GM10266 (cell line): Measurements from ENCODE around the gene ETV6.

ENCODE experiments used
- DNase-seq: peaks from one replicate; pipeline ENCODE4 v3.0.0; 2012; ENCODE audit errors: extremely low spot score
- TF ChIP-seq, protein P1 (sequence below): IDR thresholded peaks from 2 replicates; pipeline ENCODE4 v1.5.1; 2012; ENCODE audit warnings: mild to moderate bottlenecking, low read depth; ENCODE audit not compliant: control insufficient read depth, insufficient read depth; ENCODE audit errors: missing control alignments

The ETV6 gene

DNA sequence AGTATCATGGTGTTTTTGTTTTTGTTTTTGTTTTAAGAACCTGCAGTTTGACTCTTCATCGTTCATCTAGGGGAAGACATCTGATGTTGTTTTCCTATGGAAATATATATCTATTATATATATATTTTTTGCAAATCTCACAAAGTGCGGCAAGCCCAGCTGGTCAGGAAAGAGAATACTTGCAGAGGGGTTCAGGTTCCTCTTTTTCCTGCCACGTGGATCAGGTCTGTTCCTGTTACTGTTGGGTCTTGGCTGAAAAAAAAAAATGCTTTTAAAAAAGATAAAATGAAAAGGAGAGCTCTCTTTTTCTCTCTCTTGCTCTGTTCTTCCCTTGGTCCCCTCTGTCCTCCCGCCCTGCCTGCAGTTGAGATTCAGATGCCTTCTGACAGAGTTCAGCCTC is 241.9 kb downstream of the ETV6 start:
- TF ChIP-seq, protein P1, sequence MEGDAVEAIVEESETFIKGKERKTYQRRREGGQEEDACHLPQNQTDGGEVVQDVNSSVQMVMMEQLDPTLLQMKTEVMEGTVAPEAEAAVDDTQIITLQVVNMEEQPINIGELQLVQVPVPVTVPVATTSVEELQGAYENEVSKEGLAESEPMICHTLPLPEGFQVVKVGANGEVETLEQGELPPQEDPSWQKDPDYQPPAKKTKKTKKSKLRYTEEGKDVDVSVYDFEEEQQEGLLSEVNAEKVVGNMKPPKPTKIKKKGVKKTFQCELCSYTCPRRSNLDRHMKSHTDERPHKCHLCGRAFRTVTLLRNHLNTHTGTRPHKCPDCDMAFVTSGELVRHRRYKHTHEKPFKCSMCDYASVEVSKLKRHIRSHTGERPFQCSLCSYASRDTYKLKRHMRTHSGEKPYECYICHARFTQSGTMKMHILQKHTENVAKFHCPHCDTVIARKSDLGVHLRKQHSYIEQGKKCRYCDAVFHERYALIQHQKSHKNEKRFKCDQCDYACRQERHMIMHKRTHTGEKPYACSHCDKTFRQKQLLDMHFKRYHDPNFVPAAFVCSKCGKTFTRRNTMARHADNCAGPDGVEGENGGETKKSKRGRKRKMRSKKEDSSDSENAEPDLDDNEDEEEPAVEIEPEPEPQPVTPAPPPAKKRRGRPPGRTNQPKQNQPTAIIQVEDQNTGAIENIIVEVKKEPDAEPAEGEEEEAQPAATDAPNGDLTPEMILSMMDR = no peak
- DNase-seq = no peak

DNA sequence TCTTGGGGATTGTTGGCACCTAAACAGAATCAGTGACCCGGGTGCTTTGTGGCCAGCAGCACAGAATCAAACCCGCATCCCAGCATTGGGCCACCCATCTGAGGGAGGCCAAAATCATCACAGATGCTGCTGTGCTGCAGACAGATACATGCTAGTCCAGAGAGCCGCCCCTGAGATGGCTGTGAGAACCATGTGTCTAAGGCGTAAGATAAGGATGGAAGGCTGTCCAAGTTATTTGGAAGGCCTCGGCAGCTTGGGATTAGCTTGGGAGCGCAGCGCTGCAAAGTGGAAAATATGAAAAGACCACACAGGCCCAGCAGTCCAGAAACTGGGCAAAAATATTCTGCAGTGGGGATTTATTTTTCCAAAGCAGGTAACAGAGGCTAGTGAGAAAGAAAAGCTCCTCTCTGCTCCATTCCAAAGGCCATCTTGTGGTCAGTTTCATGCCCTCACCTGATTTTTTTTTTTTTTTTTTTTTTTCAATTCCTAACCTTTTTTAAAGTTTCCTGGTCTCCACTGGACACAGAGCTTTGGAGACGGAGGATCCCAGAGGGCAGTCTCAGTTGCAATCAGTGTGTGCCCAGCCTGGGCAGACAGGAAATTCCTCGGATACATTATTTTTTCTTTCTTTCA is 242.4 kb downstream of the ETV6 start:
- TF ChIP-seq, protein P1 = no peak
- no peak for DNase-seq

DNA sequence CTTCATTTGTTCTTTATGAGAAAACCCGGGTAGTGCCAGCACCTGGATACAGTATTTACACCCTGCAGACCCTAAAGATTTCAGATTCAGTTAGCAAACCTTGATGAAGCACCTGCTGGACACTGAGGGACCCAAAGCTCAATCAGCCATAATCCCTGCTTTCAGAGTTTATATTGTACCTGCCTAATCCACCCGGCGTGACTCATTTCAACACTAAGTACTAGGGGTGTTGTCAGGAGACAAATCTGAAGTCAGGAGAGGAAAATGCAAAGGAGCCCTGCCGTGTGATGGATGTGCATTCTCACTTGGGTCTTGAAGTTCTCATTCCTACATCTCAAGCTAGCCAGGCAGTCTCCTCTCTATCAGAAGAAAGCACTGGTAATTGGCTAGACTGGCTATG is 244.5 kb downstream of the ETV6 start:
- TF ChIP-seq, protein P1 = no peak
- no peak for DNase-seq

DNA sequence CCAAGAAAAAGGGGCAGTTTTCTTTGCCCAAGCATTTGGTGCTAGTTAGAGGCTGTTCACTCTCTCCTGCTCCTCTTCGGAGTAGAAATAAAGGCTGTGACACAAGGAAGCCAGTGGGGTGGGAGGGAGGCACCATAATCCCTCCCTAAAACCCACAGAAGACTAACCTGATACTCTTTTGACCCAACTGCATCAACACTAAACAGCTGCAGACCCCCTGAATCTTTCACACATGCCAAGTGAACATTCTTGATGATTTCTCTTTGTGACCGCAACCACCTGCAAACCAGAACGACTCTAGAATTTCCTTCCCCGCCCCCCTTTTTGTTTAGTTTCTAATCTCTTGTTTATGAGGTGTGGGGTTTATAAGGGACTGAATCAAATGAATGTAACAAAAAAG is 245.4 kb downstream of the ETV6 start:
- peak; percentile 24 for DNase-seq
- TF ChIP-seq, protein P1 = no peak

DNA sequence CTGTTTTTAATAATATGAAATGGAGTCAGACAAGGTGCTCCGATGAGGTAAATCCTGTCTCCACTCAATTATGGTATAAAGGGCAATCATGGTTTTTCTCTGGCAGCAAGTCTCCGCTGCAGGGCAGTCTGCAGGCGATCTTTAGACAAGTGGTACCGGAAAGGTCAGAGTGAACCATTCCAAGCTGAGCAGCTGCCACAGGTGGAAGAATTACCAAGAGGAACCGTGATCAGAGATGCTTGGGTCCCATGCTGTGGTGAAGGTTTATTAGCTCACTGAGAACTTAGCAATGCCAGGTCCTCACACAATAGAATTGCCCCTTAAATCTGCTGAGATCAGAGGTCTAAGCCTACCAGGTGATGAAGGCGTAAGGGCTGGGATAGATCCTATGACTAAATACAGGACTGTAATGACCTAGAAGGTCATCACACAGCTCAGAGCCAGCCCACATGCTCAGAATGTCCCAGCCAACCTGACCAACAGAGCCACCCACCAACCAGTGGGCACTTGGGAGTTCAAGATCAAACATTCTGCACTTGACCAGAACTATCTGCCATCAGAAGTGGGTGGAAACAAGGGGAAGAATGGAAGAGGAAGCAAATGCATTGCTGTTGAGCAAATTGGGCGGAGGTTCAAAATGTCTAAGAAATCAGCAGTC is 246.1 kb downstream of the ETV6 start:
- no peak for DNase-seq
- TF ChIP-seq, protein P1 = no peak

DNA sequence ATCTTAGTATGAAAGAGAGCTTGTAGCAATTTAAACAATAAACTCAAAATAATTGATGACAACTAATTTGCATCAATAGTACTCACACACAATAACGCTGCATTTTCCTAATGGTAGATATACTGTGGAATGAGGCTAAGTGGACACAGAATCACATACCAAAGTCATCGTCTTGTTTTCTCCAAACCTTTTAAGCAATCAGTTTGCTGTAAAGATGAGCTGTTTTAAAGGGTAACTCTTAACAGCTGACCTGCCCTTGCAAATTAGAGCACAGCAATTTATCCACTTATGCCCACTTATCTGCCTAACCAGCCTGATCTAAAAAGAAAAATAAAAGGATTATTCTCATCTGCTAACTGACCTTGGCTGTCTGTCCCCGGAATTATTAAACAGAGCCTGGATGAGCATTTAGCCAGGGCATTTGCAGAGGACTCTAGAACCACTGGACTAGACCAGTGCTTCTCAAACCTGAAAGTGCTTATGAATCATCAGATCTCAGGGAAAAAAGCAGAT is 247.0 kb downstream of the ETV6 start:
- TF ChIP-seq, protein P1 = no peak
- DNase-seq = no peak

DNA sequence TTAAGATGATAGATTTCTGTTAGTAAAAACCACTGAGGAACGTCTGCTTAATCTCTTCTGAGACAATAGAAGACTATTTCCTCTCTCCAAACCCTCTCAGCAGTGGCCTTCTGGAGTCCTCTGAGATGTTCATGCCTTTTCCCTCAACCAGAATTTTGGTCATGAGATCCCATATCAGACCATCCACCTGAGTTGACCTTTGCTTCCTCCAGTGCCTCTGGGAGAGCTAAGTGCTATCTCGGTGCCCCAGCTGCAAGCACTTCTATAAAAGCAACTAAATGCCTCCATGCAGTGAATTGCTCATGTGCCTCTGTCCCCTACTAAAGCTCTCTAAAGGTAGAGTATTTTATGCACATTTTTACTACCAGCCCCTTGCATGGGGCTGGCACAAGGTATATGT is 248.4 kb downstream of the ETV6 start:
- TF ChIP-seq, protein P1 = no peak
- DNase-seq = no peak
